SK-N-SH (cell line): ENCODE results near the gene WNK4. TPM values are rescaled to one million over a fixed set of nuclear protein-coding genes. Genes with fewer than 3 reads are reported as not detected.

Experiments used
- CTCF ChIA-PET: fragments of 300-600, 350-600 bp; formaldehyde crosslinking; extraction: SDS; loops from one replicate; lab custom pipeline; 2021; lab: Yijun Ruan, JAX
- POLR2A ChIA-PET: fragments of 350-600 bp; sonication (Branson Sonifier 250); formaldehyde crosslinking; extraction: SDS; loops from one replicate; lab custom pipeline; 2020; ENCODE audit warnings: antibody characterized with exemption, inconsistent platforms; lab: Yijun Ruan, JAX
- DNase-seq: peaks from one replicate; pipeline ENCODE4 v3.0.0; 2012
- H2AFZ ChIP-seq: fragments of 200-600 bp; sonication (generic); 2 replicates; pipeline ENCODE4 v1.8.1; 2016; ENCODE audit warnings: antibody characterized with exemption, mild to moderate bottlenecking, low read depth
- H3F3A ChIP-seq: fragments of 200-600 bp; sonication (generic); replicated peaks from 2 replicates; pipeline ENCODE3; 2016; ENCODE audit warnings: antibody characterized with exemption, mild to moderate bottlenecking; ENCODE audit not compliant: insufficient read depth
- H3K27ac ChIP-seq, 2 experiments: fragments of 200-500 bp in 1 of 2; fragments of 200-600 bp in 1 of 2; sonication (Bioruptor generic) in 1 of 2; sonication (generic), shearing (Covaris generic) in 1 of 2; 2 replicates each; pipeline versions ENCODE4 v1.5.1 to v1.6.1; 2014 to 2016; ENCODE audit warnings: low read depth in 2 of 2, inconsistent platforms in 1 of 2, low read length in 1 of 2, mild to moderate bottlenecking in 1 of 2, mixed read lengths in 1 of 2
- H3K27me3 ChIP-seq: fragments of 200-600 bp; sonication (generic), shearing (Covaris generic); 2 replicates; pipeline ENCODE4 v1.6.1; 2016; ENCODE audit warnings: mixed run types; ENCODE audit not compliant: insufficient read depth
- H3K36me3 ChIP-seq, 2 experiments: fragments of 200-500 bp in 1 of 2; fragments of 200-600 bp in 1 of 2; sonication (Bioruptor generic) in 1 of 2; sonication (generic) in 1 of 2; replicated peaks in 1 of 2; 2 replicates each; pipeline versions ENCODE3 to v1.5.1; 2014 to 2016; ENCODE audit warnings: low read length in 1 of 2, mild to moderate bottlenecking in 1 of 2; ENCODE audit not compliant: insufficient read depth in 2 of 2, control insufficient read depth in 1 of 2
- H3K4me1 ChIP-seq, 2 experiments: fragments of 200-500 bp in 1 of 2; fragments of 200-600 bp in 1 of 2; sonication (Bioruptor generic) in 1 of 2; sonication (generic), shearing (Covaris generic) in 1 of 2; 2 replicates each; pipeline versions ENCODE4 v1.5.1 to v1.6.1; 2014 to 2016; ENCODE audit warnings: low read depth in 1 of 2, low read length in 1 of 2, mixed run types in 1 of 2; ENCODE audit not compliant: insufficient read depth in 2 of 2, control insufficient read depth in 1 of 2
- H3K4me2 ChIP-seq: fragments of 200-600 bp; sonication (generic), shearing (Covaris generic); 2 replicates; pipeline ENCODE4 v1.6.1; 2017; ENCODE audit warnings: mixed run types
- H3K4me3 ChIP-seq, 2 experiments: fragments of 200-500 bp in 1 of 2; fragments of 200-600 bp in 1 of 2; sonication (Bioruptor generic) in 1 of 2; sonication (generic), shearing (Covaris generic) in 1 of 2; 2 replicates each; pipeline versions ENCODE4 v1.5.1 to v1.8.1; 2014 to 2016; ENCODE audit warnings: low read depth in 2 of 2, inconsistent platforms in 1 of 2, low read length in 1 of 2, mild to moderate bottlenecking in 1 of 2, mixed read lengths in 1 of 2, moderate library complexity in 1 of 2
- H3K79me2 ChIP-seq: fragments of 200-600 bp; sonication (generic); 2 replicates; pipeline ENCODE4 v1.8.1; 2017; ENCODE audit warnings: mild to moderate bottlenecking; ENCODE audit not compliant: insufficient read depth
- H3K9ac ChIP-seq: fragments of 200-600 bp; sonication (generic); 2 replicates; pipeline ENCODE4 v1.6.1; 2017; ENCODE audit warnings: mixed run types
- H3K9me2 ChIP-seq: fragments of 200-600 bp; sonication (generic); 2 replicates; pipeline ENCODE4 v1.6.1; 2017; ENCODE audit warnings: mixed run types
- H3K9me3 ChIP-seq: fragments of 200-600 bp; sonication (generic); 2 replicates; pipeline ENCODE4 v1.6.1; 2017; ENCODE audit warnings: mixed run types, mild to moderate bottlenecking, moderate library complexity
- H4K20me1 ChIP-seq: fragments of 200-600 bp; sonication (generic); 2 replicates; pipeline ENCODE4 v1.6.1; 2017; ENCODE audit warnings: mild to moderate bottlenecking, mixed run types; ENCODE audit not compliant: insufficient read depth
- CHD2 ChIP-seq: fragments of 150-350 bp; IDR thresholded peaks from 2 replicates; pipeline ENCODE4 v1.6.1; 2018; ENCODE audit warnings: low read length; ENCODE audit not compliant: partially characterized antibody
- EP300 ChIP-seq, 2 experiments: IDR thresholded peaks; 2 replicates each; pipeline versions ENCODE4 v1.4.0 to v1.6.1; 2012; ENCODE audit warnings: borderline replicate concordance in 1 of 2, low read depth in 1 of 2, low read length in 1 of 2
- EZH2phosphoT487 ChIP-seq: fragments of 200-600 bp; sonication (generic); IDR thresholded peaks from 2 replicates; pipeline ENCODE4 v1.6.1; 2017; ENCODE audit warnings: low read depth, mixed run types, mild to moderate bottlenecking, antibody characterized with exemption, moderate library complexity, borderline replicate concordance
- GABPA ChIP-seq: IDR thresholded peaks from 2 replicates; pipeline ENCODE4 v1.4.0; 2012; ENCODE audit warnings: low read depth, mild to moderate bottlenecking
- MAX ChIP-seq: IDR thresholded peaks from 2 replicates; pipeline ENCODE4 v1.4.0; 2012; ENCODE audit warnings: low read depth
- MEF2A ChIP-seq: IDR thresholded peaks from 2 replicates; pipeline ENCODE4 v1.4.0; 2012; ENCODE audit warnings: low read depth, borderline replicate concordance
- NRF1 ChIP-seq: IDR thresholded peaks from 2 replicates; pipeline ENCODE4 v1.6.1; 2012; ENCODE audit warnings: low read depth, mild to moderate bottlenecking, low read length
- RFX5 ChIP-seq: IDR thresholded peaks from 2 replicates; pipeline ENCODE4 v1.6.1; 2012; ENCODE audit warnings: mild to moderate bottlenecking, improper control_type of control experiment, low read length
- TEAD4 ChIP-seq: IDR thresholded peaks from 2 replicates; pipeline ENCODE4 v1.4.0; 2012; ENCODE audit warnings: mild to moderate bottlenecking, borderline replicate concordance; ENCODE audit not compliant: insufficient read depth
- USF1 ChIP-seq: IDR thresholded peaks from 2 replicates; pipeline ENCODE4 v1.4.0; 2012; ENCODE audit warnings: low read depth, borderline replicate concordance
- WGBS: methylation state at CpG from one replicate; pipeline ENCODE4 v1.1.6; 2017; ENCODE audit warnings: low lambda C conversion rate; 5-methylcytosine and 5-hydroxymethylcytosine counted together
- polyA plus RNA-seq, 3 experiments: library from polyadenylated mRNA; depleted of rRNA; stranded (reverse); fragments of >200 nt; gene quantifications; 2 replicates each; pipeline ENCODE4 v1.2.3, GENCODE V29; 2012

Gene WNK4
- polyA plus RNA-seq, 1 of the 3 experiments (the other 2 are of a cell fraction) = 12.5 TPM

GRCh38 chr17:42760652-42761581 is 19.5 kb upstream of the WNK4 start, which contains the start of gene RAMP2 (continued):
- TF ChIP-seq MAX (no peak), RFX5 (no peak)

GRCh38 chr17:42761638-42762037 is 18.8 kb upstream of the WNK4 start:
- ChIA-PET POLR2A (interaction anchor here (0.6 to 2.5 kb wide), 3 partner anchors 11 to 67 kb away, joined by 3 to 17 read pairs (median 3); partner anchors contain the start of gene VPS25), CTCF (interaction anchor here (0.6 to 4.6 kb wide), 12 partner anchors 8 to 184 kb away, joined by 3 to 53 read pairs (median 6); partner anchors contain the start of genes PSMC3IP and VPS25)
- Histone ChIP-seq H3K27me3 (peaks cover 12% of the 10 kb centered on the region; the same call in 1 of the 2 replicates), H3K9me2 (no peaks in the 10 kb centered on the region), H3K27ac (no peak overlapping the region), H3F3A (peaks cover 8% of the 10 kb centered on the region), H4K20me1 (no peaks in the 10 kb centered on the region), H3K9ac (no peak overlapping the region), H2AFZ (0 out of 2 replicates have a peak overlapping the region, but pooled peaks have one; percentile 70), H3K4me2 (peak overlapping the region; percentile 59; the same call in 1 of the 2 replicates), H3K9me3 (no peaks in the 10 kb centered on the region), H3K4me1 (peaks cover 5 to 16% of the 10 kb centered on the region in 2 experiments; a peak in 2 of 4 replicates), H3K36me3 (no peaks in the 10 kb centered on the region), H3K79me2 (no peaks in the 10 kb centered on the region), H3K4me3 (peak overlapping the region in 1 of 2 experiments; percentile 43; a peak in 2 of 4 replicates)
- TF ChIP-seq USF1 (no peak), NRF1 (no peak), TEAD4 (no peak), EZH2phosphoT487 (no peak)
- DNase-seq = no peak
- WGBS = 87% methylated on average over 12 of the region's 12 CpGs

- TF ChIP-seq CHD2 (no peak), MEF2A (no peak), GABPA (no peak), EP300 (IDR thresholded peaks at IDR 0.05; ENCODE audit: borderline replicate concordance in 1 of 2, low read depth in 1 of 2, low read length in 1 of 2) (no peak)
- Histone ChIP-seq H3K36me3 (no peaks in the 10 kb centered on the region), H3K27me3 (no peaks in the 10 kb centered on the region), H3K9me3 (no peaks in the 10 kb centered on the region), H3K9me2 (no peaks in the 10 kb centered on the region), H3F3A (peaks cover 3% of the 10 kb centered on the region), H3K9ac (no peak overlapping the region), H3K4me1 (peaks cover 5 to 11% of the 10 kb centered on the region in 2 experiments; a peak in 2 of 4 replicates), H4K20me1 (no peaks in the 10 kb centered on the region), H3K4me3 (no peak overlapping the region), H3K4me2 (no peak overlapping the region), H3K79me2 (no peaks in the 10 kb centered on the region), H3K27ac (no peak overlapping the region), H2AFZ (no peak overlapping the region)
- CTCF ChIA-PET = interaction anchor here (1.0 kb wide), 1 partner anchor 188 kb away, joined by 3 read pairs; no protein-coding TSS in a partner anchor
- POLR2A ChIA-PET = no interaction called here
- WGBS = 88% methylated on average over 5 of the region's 6 CpGs
- DNase-seq = no peak
These were observed 14.3 kb upstream of the WNK4 start for GRCh38 chr17:42766124-42766523.
